Trophoblast cell (in vitro differentiated cells and primary cell): ENCODE measurements around the gene RPL10.
A peak's percentile ranks its signal among the peaks of the same experiment; 100 is the strongest.

Source experiments
- DNase-seq, 2 donors: peaks; one replicate each; pipeline ENCODE4 v3.0.0-alpha.2; 2016
- H2AFZ ChIP-seq: 2 replicates; pipeline ENCODE4 v1.6.1; 2013; ENCODE audit warnings: low read length, moderate library complexity, mild to moderate bottlenecking; ENCODE audit not compliant: insufficient read depth, poor library complexity
- H2AK5ac ChIP-seq: 2 replicates; pipeline ENCODE4 v1.6.1; 2013; ENCODE audit warnings: mild to moderate bottlenecking, low read length
- H2BK120ac ChIP-seq: 2 replicates; pipeline ENCODE4 v1.6.1; 2013; ENCODE audit warnings: low read length, mild to moderate bottlenecking, moderate library complexity; ENCODE audit not compliant: insufficient read depth, poor library complexity
- H2BK12ac ChIP-seq: 2 replicates; pipeline ENCODE4 v1.6.1; 2013; ENCODE audit warnings: mild to moderate bottlenecking, low read length, moderate library complexity
- H2BK5ac ChIP-seq: 2 replicates; pipeline ENCODE4 v1.6.1; 2013; ENCODE audit warnings: low read length, low read depth, moderate library complexity, mild to moderate bottlenecking; ENCODE audit not compliant: poor library complexity
- H3K14ac ChIP-seq: 2 replicates; pipeline ENCODE4 v1.6.1; 2013; ENCODE audit warnings: mild to moderate bottlenecking, low read length
- H3K18ac ChIP-seq: 2 replicates; pipeline ENCODE4 v1.6.1; 2013; ENCODE audit warnings: mild to moderate bottlenecking, low read length
- H3K23ac ChIP-seq: 2 replicates; pipeline ENCODE4 v1.6.1; 2013; ENCODE audit warnings: low read length
- H3K27ac ChIP-seq: 2 replicates; pipeline ENCODE4 v1.5.1; 2013; ENCODE audit warnings: low read depth, mild to moderate bottlenecking, inconsistent platforms, low read length, moderate library complexity
- H3K27me3 ChIP-seq: 2 replicates; pipeline ENCODE4 v1.6.1; 2013; ENCODE audit warnings: inconsistent platforms, mild to moderate bottlenecking, low read length, moderate library complexity; ENCODE audit not compliant: insufficient read depth
- H3K36me3 ChIP-seq, 2 experiments: 1 replicate in 1 of 2; 2 replicates in 1 of 2; pipeline ENCODE4 v1.6.1; 2013; ENCODE audit warnings: low read length in 2 of 2, mild to moderate bottlenecking in 2 of 2, moderate library complexity in 1 of 2; ENCODE audit not compliant: insufficient read depth in 2 of 2, control insufficient read depth in 1 of 2
- H3K4ac ChIP-seq: 2 replicates; pipeline ENCODE4 v1.6.1; 2013; ENCODE audit warnings: low read depth, mild to moderate bottlenecking, low read length, moderate library complexity
- H3K4me1 ChIP-seq, 2 experiments: 1 replicate in 1 of 2; 2 replicates in 1 of 2; pipeline ENCODE4 v1.6.1; 2013; ENCODE audit warnings: low read length in 2 of 2, mild to moderate bottlenecking in 2 of 2, moderate library complexity in 1 of 2; ENCODE audit not compliant: insufficient read depth in 2 of 2, control insufficient read depth in 1 of 2
- H3K4me2 ChIP-seq: 2 replicates; pipeline ENCODE4 v1.6.1; 2013; ENCODE audit warnings: inconsistent platforms, mild to moderate bottlenecking, low read length, moderate library complexity
- H3K4me3 ChIP-seq: 2 replicates; pipeline ENCODE4 v1.5.1; 2013; ENCODE audit warnings: mild to moderate bottlenecking, low read depth, low read length, inconsistent platforms
- H3K79me1 ChIP-seq: one replicate; pipeline ENCODE4 v1.6.1; 2013; ENCODE audit warnings: low read length
- H3K79me2 ChIP-seq: 2 replicates; pipeline ENCODE4 v1.6.1; 2013; ENCODE audit warnings: low read length, mild to moderate bottlenecking; ENCODE audit not compliant: control insufficient read depth, insufficient read depth, poor library complexity
- H3K9ac ChIP-seq: 2 replicates; pipeline ENCODE4 v1.6.1; 2013; ENCODE audit warnings: mild to moderate bottlenecking, low read length
- H3K9me3 ChIP-seq: 2 replicates; pipeline ENCODE4 v1.6.1; 2013; ENCODE audit warnings: low read depth, mild to moderate bottlenecking, control low read depth, inconsistent platforms, low read length; ENCODE audit not compliant: insufficient read depth
- H4K12ac ChIP-seq: 2 replicates; pipeline ENCODE4 v1.6.1; 2013; ENCODE audit warnings: low read depth, mild to moderate bottlenecking, low read length, moderate library complexity
- H4K8ac ChIP-seq: 2 replicates; pipeline ENCODE4 v1.6.1; 2013; ENCODE audit warnings: low read depth, mild to moderate bottlenecking, low read length, moderate library complexity
- H4K91ac ChIP-seq: one replicate; pipeline ENCODE4 v1.6.1; 2013; ENCODE audit warnings: low read depth, mild to moderate bottlenecking, low read length, moderate library complexity
- WGBS: extraction: QIAGEN DNeasy Blood & Tissue Kit; methylation state at CpG from one replicate; pipeline ENCODE4 v1.1.7; 2013; ENCODE audit warnings: missing lambda C conversion rate; ENCODE audit not compliant: insufficient read length, insufficient coverage; ENCODE audit errors: extremely low coverage; 5-methylcytosine and 5-hydroxymethylcytosine counted together

The RPL10 gene

DNA sequence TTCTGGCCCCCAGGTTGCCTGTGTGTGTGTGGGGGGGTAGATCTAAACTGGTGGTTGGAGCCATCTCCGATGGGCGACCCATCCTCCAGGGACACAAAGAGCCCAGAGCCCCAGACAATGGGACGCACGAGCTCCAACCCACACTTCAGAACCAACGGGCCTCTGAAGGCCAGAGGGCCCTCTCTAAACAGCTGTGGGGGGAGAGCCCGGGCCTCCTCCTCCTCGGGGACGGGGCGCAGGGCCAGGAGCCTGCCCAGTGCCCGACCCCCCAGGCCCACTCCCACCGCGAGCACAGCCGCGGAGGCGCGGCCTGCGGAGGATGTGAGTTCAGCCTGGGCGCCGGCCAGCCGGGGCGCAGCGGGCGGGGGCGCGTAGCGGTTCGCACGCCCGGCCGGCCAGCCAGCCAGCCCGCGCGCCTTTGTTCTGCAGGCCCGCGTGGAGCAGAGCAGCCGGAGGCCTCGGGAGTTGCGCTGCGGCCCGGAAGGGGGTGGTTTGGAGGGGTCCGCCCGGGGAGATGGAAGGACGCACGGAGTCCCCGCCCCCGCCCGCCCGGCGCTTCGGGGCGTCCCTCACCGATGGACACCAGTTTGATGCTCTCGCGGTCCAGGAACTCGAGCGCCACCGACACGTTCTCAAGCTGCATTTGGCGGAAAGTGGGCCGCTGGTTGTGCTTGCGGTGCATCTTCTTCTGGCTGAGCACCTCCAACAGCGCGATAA, 27.7 kb upstream of the RPL10 start:
- Histone ChIP-seq H3K4me2 (peak overlapping the region; percentile 72), H2BK120ac (peak overlapping the region; percentile 88), H2AFZ (peak overlapping the region; percentile 55), H2AK5ac (peak overlapping the region; percentile 35), H4K8ac (peak overlapping the region; percentile 93), H3K18ac (peak overlapping the region; percentile 94), H2BK5ac (peak overlapping the region; percentile 98), H3K23ac (no peak overlapping the region), H4K12ac (peak overlapping the region; percentile 80), H3K4me1 (peaks cover 15 to 30% of the 10 kb centered on the region in 2 experiments), H3K9me3 (no peaks in the 10 kb centered on the region), H3K4ac (peak overlapping the region; percentile 97), H3K36me3 (peaks cover 39 to 44% of the 10 kb centered on the region in 2 experiments), H3K27ac (peak overlapping the region; percentile 89), H3K79me2 (peaks cover 51% of the 10 kb centered on the region), H3K79me1 (peaks cover 39% of the 10 kb centered on the region), H3K4me3 (peak overlapping the region; percentile 99), H3K9ac (peak overlapping the region; percentile 89), H3K14ac (peak overlapping the region; percentile 98), H4K91ac (peak overlapping the region; percentile 94), H2BK12ac (no peak overlapping the region), H3K27me3 (no peaks in the 10 kb centered on the region)
- no peak for DNase-seq
- WGBS, result no CpG with 5 or more reads among the region's 63 CpGs

DNA sequence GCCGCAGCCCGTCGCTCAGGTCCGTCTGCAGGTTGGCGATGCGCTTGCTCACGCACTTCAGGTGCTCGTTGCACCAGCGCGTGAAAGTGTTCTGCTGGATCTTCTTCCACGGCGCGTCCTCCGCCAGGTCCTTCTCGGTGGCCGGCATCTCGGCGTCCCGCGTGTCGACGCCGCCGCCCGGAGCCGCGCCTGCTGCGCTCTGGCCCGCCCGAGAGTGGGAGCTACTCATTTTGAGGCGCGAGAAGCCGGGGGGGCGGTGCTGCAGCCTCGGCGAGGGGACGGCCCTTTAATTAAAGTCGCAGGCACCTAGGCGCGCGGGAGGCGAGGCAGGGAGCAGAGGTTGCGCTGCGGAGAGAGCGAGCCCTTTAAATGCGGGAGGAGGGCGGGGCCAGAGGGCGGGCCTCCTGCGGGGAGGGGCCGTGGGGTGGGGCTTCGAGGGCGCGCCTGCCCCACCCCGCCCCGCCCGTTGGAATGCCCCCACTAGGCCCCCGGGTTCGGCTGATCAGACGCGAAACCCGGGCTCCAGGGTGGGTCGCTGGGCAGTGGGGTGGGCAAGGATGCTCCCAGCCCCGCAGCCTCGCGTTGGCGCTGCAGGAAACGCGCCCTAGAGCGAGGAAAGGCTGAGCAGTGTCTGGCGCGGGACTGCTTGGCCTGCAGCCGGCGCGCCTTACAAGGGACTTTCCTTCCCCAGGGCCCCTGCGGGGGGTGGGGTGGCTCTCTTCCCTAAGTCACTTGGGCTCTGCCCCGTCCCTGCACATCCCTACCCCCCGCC, 27.0 kb upstream of the RPL10 start:
- peak overlapping the region; percentile 4 for H4K8ac ChIP-seq
- peak overlapping the region; percentile 84 for H2BK5ac ChIP-seq
- peak overlapping the region; percentile 68 for H3K18ac ChIP-seq
- peak overlapping the region; percentile 77 for H3K4me2 ChIP-seq
- H3K14ac ChIP-seq, result peak overlapping the region; percentile 96
- H2BK120ac ChIP-seq, result peak overlapping the region; percentile 69
- peaks cover 31 to 36% of the 10 kb centered on the region in 2 experiments for H3K36me3 ChIP-seq
- H3K4me3 ChIP-seq, result peak overlapping the region; percentile 99
- peak overlapping the region; percentile 80 for H4K91ac ChIP-seq
- no peaks in the 10 kb centered on the region for H3K9me3 ChIP-seq
- no peak overlapping the region for H2BK12ac ChIP-seq
- WGBS, result no CpG with 5 or more reads among the region's 77 CpGs
- peaks cover 39% of the 10 kb centered on the region for H3K79me1 ChIP-seq
- no peak overlapping the region for H2AK5ac ChIP-seq
- peak overlapping the region; percentile 89 for H3K27ac ChIP-seq
- H3K79me2 ChIP-seq, result peaks cover 51% of the 10 kb centered on the region
- H3K4me1 ChIP-seq, result peaks cover 15 to 30% of the 10 kb centered on the region in 2 experiments
- DNase-seq, result peak; percentile 75 to 84
- peak overlapping the region; percentile 55 for H2AFZ ChIP-seq
- no peak overlapping the region for H4K12ac ChIP-seq
- peak overlapping the region; percentile 97 for H3K4ac ChIP-seq
- H3K23ac ChIP-seq, result no peak overlapping the region
- H3K27me3 ChIP-seq, result no peaks in the 10 kb centered on the region
- peak overlapping the region; percentile 89 for H3K9ac ChIP-seq

- DNase-seq, result no peak
- Histone ChIP-seq H3K14ac (peak overlapping the region; percentile 91), H3K9ac (peak overlapping the region; percentile 72), H3K9me3 (no peaks in the 10 kb centered on the region), H3K23ac (no peak overlapping the region), H3K79me2 (peaks cover 48% of the 10 kb centered on the region), H3K27me3 (no peaks in the 10 kb centered on the region), H3K4me2 (peak overlapping the region; percentile 77), H4K91ac (peak overlapping the region; percentile 80), H3K18ac (peak overlapping the region; percentile 11), H2BK5ac (peak overlapping the region; percentile 84), H3K4me1 (peaks cover 15 to 30% of the 10 kb centered on the region in 2 experiments), H2AFZ (no peak overlapping the region), H2BK12ac (no peak overlapping the region), H2BK120ac (peak overlapping the region; percentile 11), H3K36me3 (peaks cover 25 to 30% of the 10 kb centered on the region in 2 experiments), H2AK5ac (no peak overlapping the region), H3K79me1 (peaks cover 39% of the 10 kb centered on the region), H3K4me3 (peak overlapping the region; percentile 62), H4K8ac (peak overlapping the region; percentile 17), H3K27ac (peak overlapping the region; percentile 75), H4K12ac (no peak overlapping the region), H3K4ac (peak overlapping the region; percentile 83)
- WGBS, result no CpG with 5 or more reads among the region's 43 CpGs
Measured at GRCh38 chrX:154371789-154372300, 26.3 kb upstream of the RPL10 start.

DNA sequence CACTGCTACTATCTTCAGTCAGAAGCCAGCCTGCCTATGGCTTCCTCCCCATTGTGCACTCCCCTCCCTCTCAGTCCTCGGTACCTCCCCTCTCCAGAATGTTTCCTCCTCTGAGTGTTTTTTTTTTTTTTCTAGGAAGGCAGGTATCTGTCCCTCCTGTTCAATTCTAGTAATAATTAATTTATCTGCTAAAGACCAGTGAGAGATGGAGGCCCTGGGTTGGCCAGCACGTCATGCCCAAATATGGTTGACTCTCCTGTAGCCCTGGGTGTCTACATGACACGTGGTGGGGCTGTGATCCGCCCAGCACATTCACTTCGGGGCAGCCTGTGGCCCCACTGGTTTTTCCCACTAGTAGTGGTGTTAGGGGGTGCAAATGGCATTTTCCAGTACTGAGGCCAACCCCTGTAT, 25.6 kb upstream of the RPL10 start:
- peak overlapping the region; percentile 77 for H3K4me2 ChIP-seq
- H4K8ac ChIP-seq, result no peak overlapping the region
- peaks cover 45% of the 10 kb centered on the region for H3K79me2 ChIP-seq
- H3K4me3 ChIP-seq, result no peak overlapping the region
- peak overlapping the region; percentile 34 for H2BK5ac ChIP-seq
- H2AK5ac ChIP-seq, result no peak overlapping the region
- H3K4me1 ChIP-seq, result peaks cover 15 to 30% of the 10 kb centered on the region in 2 experiments
- H3K79me1 ChIP-seq, result peaks cover 39% of the 10 kb centered on the region
- peak overlapping the region; percentile 48 for H3K14ac ChIP-seq
- H2BK12ac ChIP-seq, result no peak overlapping the region
- H2BK120ac ChIP-seq, result no peak overlapping the region
- H3K27me3 ChIP-seq, result no peaks in the 10 kb centered on the region
- H3K27ac ChIP-seq, result peak overlapping the region; percentile 75
- no CpG with 5 or more reads among the region's 5 CpGs for WGBS
- H3K36me3 ChIP-seq, result peaks cover 17 to 22% of the 10 kb centered on the region in 2 experiments
- peak overlapping the region; percentile 37 for H3K4ac ChIP-seq
- DNase-seq, result no peak
- H3K18ac ChIP-seq, result no peak overlapping the region
- no peak overlapping the region for H2AFZ ChIP-seq
- H3K9me3 ChIP-seq, result no peaks in the 10 kb centered on the region
- H3K9ac ChIP-seq, result no peak overlapping the region
- H4K91ac ChIP-seq, result peak overlapping the region; percentile 80
- no peak overlapping the region for H4K12ac ChIP-seq
- no peak overlapping the region for H3K23ac ChIP-seq
